BJ (cell line): ENCODE data around the gene E2F1. TPM values are rescaled to one million over a fixed set of nuclear protein-coding genes. Genes with fewer than 3 reads are reported as not detected.

Experiments used
- CTCF ChIA-PET: fragments of 350-600 bp; formaldehyde crosslinking; extraction: SDS; loops from one replicate; lab custom pipeline; 2021; ENCODE audit warnings: antibody characterized with exemption, inconsistent platforms; lab: Yijun Ruan, JAX
- POLR2A ChIA-PET: fragments of 300-600 bp; sonication (Branson Sonifier 250); formaldehyde crosslinking; extraction: SDS; loops from one replicate; lab custom pipeline; 2021; ENCODE audit warnings: antibody characterized with exemption; lab: Charles Lee
- DNase-seq: peaks from one replicate; pipeline ENCODE4 v3.0.0-alpha.2; 2011; ENCODE audit warnings: low read depth
- H3K27me3 ChIP-seq: 2 replicates; pipeline ENCODE4 v1.6.0; 2011; ENCODE audit warnings: low read length; ENCODE audit not compliant: control insufficient read depth, insufficient read depth
- H3K36me3 ChIP-seq: 2 replicates; pipeline ENCODE4 v1.5.1; 2011; ENCODE audit warnings: low read length; ENCODE audit not compliant: control insufficient read depth, insufficient read depth
- H3K4me3 ChIP-seq: 2 replicates; pipeline ENCODE4 v1.5.1; 2011; ENCODE audit warnings: low read depth, mild to moderate bottlenecking, control low read depth, low read length
- polyA plus RNA-seq: library from polyadenylated mRNA; depleted of rRNA; stranded (reverse); fragments of >200 nt; gene quantifications from 2 replicates; pipeline ENCODE4 v1.2.3, GENCODE V29; 2011
- TF ChIP-seq, protein P1 (sequence below): IDR thresholded peaks from 2 replicates; pipeline ENCODE4 v1.5.1; 2011; ENCODE audit warnings: low read depth, mild to moderate bottlenecking, control low read depth, inconsistent platforms, low read length, moderate library complexity; ENCODE audit not compliant: insufficient read depth

E2F1 gene
- polyA plus RNA-seq, 1 experiment: 7.5 TPM

- Histone ChIP-seq H3K4me3 (no peak overlapping the region), H3K27me3 (no peaks in the 10 kb centered on the region), H3K36me3 (no peaks in the 10 kb centered on the region)
- DNase-seq: no peak
- TF ChIP-seq, protein P1, sequence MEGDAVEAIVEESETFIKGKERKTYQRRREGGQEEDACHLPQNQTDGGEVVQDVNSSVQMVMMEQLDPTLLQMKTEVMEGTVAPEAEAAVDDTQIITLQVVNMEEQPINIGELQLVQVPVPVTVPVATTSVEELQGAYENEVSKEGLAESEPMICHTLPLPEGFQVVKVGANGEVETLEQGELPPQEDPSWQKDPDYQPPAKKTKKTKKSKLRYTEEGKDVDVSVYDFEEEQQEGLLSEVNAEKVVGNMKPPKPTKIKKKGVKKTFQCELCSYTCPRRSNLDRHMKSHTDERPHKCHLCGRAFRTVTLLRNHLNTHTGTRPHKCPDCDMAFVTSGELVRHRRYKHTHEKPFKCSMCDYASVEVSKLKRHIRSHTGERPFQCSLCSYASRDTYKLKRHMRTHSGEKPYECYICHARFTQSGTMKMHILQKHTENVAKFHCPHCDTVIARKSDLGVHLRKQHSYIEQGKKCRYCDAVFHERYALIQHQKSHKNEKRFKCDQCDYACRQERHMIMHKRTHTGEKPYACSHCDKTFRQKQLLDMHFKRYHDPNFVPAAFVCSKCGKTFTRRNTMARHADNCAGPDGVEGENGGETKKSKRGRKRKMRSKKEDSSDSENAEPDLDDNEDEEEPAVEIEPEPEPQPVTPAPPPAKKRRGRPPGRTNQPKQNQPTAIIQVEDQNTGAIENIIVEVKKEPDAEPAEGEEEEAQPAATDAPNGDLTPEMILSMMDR: no peak
- ChIA-PET POLR2A (no interaction called here), CTCF (no interaction called here)
Measured at GRCh38 chr20:33688938-33689424, 2.8 kb upstream of the E2F1 start.

DNA sequence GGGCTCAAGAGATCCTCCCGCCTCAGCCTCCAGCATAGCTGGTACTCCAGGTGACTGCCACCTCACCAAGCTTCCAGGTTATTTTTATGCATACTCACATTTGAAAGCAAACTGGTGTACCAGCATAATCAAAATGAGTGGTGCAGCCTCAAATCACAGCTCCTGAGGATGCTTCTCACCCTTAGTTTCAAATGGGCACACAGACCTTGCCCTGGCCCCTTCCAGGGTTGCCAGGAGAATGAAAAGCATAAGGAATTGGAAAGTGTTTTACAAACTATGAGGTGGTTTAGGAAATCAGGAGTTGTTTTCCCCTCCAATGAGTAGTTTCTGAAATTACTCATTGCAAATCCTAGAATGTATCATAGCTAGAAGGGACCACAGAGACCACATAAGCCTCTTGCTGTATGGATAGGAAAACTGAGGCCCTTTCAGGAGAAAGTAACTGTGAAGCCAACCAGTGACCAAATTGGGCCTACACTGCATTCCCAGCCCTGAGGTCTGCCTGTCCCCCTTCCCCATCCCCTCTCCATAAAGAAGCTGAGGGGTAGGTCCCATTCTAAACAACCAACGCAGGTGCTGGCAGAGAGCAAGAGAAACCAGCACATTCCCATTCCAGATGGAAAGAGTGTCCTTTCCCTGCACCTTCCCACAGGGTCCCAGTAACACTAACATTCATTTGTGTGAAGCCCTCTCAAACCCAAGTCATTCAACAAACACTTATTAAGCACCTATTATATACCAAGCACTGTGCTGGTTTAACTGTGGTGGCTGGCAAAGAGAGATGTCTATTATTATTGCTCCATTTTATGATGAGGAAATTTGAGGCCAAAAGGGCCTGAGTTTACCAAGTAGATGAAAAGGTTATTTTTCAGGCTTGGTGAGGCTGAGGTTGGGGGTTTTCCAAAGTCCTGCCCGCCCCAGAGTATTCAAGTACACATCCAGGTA lies 2.1 kb upstream of the E2F1 start:
- CTCF ChIA-PET: interaction anchor here (1.0 to 1.2 kb wide), 3 partner anchors 8 to 44 kb away, joined by 3 read pairs; no protein-coding TSS in a partner anchor
- DNase-seq: no peak
- Histone ChIP-seq H3K27me3 (no peaks in the 10 kb centered on the region), H3K4me3 (no peak overlapping the region), H3K36me3 (no peaks in the 10 kb centered on the region)
- TF ChIP-seq, protein P1: no peak
- POLR2A ChIA-PET: no interaction called here

GRCh38 chr20:33687370-33687915 lies 1.3 kb upstream of the E2F1 start:
- TF ChIP-seq, protein P1: no peak
- no peak for DNase-seq
- Histone ChIP-seq H3K27me3 (no peaks in the 10 kb centered on the region), H3K4me3 (no peak overlapping the region), H3K36me3 (no peaks in the 10 kb centered on the region)
- POLR2A ChIA-PET: no interaction called here
- CTCF ChIA-PET: interaction anchor here (1.0 to 1.2 kb wide), 3 partner anchors 8 to 45 kb away, joined by 3 read pairs; no protein-coding TSS in a partner anchor

DNA sequence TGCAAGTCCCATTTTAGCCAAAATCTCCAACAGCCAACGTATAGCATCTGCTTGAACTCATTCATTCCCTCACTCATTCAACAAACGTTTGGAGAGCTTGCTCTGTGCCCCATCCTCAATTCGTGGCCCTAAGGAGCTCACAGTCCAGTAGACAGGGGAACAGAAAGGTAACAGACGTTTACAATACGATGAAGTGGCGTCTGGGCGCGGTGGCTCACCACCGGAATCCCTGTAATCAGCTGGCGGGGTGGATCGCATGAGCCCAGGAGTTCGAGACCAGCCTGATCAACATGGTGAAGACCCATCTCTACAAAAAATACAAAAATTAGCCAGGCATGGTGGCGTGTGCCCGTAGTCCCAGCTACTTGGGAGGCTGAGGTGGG lies 790 bp upstream of the E2F1 start:
- ChIA-PET POLR2A (no interaction called here), CTCF (interaction anchor here (0.5 to 1.0 kb wide), 2 partner anchors 9 to 121 kb away, joined by 3 read pairs; no protein-coding TSS in a partner anchor)
- Histone ChIP-seq H3K36me3 (no peaks in the 10 kb centered on the region), H3K27me3 (no peaks in the 10 kb centered on the region), H3K4me3 (no peak overlapping the region)
- DNase-seq: no peak
- TF ChIP-seq, protein P1: no peak
